GM18870 (cell line): Measurements from ENCODE around the gene BNC2.

Experiments used
- ATAC-seq: cut with Tn5 transposase; IDR thresholded peaks from one replicate; pipeline ENCODE4 v1.9.1; 2021; ENCODE audit warnings: moderate library complexity; ENCODE audit not compliant: unreplicated experiment

The BNC2 gene

DNA sequence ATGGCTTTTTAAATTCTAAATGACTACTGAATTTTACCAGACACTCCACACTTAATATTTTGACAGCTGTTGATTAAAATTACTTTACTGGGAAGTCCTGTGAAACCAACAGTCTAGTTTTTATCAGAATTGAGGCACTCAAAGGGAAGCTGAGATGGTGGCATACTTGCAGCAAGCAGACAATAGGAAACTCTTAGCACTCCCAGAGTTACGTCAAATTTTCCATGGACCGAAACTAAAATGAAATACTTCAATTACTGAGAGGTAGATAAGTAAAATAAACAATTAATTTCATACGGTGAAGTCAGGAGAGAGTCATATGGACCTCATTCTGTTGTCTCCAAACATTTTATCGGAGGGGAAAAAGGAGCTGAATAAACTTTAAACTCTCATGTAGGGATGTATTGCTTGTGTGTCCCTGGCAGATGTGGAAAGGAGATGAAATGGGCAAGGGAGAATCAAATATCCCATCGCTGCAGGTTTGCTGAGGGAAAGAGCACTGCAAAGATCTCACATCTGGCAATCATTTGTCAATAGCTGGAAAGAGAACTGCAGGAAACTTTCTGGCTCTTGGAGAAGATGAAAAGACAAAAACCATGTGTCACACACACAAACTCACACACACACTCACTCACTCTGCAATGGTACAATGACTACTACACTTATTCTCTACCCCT lies 189.4 kb downstream of the BNC2 start:
- no peak for ATAC-seq

DNA sequence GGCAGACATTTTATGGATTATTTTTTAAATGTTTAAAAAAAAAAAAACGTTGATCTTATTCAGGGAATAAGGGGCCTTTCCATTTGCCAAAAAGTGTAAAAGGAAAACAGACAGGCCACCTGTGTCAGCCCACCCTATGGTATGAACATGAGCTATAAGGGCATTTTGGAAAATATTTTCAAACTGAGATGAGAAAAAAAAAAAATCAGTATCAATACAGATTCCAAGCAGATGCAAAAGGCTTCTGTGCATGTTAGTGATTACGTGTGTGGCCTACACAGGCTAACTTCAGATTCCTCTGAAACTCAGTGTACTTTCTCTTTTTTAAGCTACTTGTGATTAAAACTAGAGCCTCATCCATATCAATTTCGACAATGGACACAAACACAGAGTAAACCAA lies 189.9 kb downstream of the BNC2 start:
- no peak for ATAC-seq

DNA sequence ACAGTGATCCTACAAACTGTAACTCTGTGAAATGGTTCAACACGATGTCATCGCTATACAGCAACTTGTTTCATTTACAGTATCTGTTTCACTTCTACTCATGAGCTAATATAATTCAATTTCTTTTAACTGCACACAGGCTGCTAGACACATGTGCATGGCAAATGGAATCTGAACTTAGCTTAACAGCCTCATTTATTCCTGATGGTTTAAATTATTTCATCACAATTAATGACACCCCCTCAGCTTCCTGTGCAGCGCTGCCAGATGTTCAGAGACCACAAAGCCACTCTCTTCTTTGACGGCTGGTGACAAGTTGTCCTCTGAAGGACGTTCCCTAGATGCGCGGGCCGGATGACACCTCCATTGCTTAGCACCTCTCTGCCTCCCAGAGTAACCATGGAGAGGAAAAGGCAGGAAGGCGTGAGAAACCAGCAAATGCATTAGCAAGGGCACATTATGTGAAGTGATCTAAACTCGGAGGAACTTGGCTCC lies 191.1 kb downstream of the BNC2 start:
- no peak for ATAC-seq

DNA sequence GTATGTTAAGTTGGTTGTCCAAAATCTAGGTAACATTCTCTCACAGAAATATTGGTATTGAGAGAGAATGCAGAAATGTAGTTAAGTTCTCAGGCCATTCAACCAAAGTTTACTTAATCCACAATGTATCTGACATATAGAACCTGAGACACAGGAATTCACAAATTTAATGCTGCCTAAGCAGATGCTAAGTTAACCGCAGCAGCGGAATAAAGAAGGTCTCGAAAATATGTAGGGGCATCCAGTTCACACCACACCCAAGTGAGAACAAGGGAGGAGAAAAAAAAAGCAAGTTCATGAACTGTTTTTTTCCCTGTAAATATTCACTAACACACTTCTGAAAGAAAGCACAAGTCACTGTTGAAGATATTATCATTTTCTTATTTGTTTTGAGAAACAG lies 194.0 kb downstream of the BNC2 start:
- ATAC-seq = no peak

DNA sequence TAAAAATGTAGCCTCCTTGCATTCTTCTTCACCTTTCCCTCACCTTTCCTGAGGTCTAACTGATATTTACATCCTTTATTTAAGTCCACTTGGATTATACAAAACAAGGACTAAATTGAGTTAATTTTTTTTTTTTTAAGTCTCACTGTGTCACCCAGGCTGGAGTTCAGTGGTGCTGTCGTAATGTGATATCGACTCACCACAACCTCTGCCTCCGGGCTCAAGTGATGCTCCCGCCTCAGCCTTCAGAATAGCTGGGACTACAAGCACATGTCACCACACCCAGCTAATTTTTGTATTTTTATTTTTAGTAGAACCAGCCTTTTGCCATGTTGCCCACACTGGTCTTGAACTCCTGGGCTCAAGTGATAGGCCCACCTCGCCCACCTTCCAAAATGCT lies 195.3 kb downstream of the BNC2 start:
- ATAC-seq = no peak

DNA sequence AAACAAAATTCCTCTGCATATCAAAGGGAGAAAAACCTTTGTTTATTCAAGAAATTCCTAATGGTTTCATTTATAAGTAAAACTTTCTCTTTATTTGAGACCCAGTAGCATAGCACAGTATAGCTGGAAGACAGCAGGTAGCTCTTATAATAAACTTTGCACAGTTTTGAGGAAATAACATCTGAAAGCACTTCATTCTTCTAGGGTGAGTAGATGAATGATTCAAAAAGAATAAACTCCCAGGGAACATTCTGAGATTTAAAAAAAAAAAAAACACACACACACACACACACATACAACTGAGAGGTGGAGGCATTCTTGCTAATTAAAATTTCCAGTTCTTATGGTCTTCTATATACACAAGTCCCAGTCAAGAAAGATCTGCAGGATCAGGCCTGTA lies 197.3 kb downstream of the BNC2 start:
- no peak for ATAC-seq

DNA sequence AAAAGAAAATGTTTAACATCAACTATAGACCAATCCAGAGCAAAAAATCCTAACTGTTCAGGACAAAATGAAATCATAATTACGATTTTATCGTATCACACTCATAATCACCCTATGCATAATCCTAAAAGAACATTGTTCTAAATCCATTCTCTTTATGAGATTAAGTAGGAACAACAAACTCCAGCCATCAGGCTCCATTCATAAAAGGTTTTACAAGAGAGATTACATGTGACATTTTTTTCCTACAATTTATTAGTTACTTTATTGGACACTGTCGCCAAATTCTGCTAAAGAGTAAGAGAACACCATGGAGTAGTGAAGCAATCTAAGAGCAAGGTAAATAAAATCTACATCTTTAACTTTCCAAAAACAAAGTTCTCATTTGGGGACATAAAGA lies 198.0 kb downstream of the BNC2 start:
- ATAC-seq = no peak

DNA sequence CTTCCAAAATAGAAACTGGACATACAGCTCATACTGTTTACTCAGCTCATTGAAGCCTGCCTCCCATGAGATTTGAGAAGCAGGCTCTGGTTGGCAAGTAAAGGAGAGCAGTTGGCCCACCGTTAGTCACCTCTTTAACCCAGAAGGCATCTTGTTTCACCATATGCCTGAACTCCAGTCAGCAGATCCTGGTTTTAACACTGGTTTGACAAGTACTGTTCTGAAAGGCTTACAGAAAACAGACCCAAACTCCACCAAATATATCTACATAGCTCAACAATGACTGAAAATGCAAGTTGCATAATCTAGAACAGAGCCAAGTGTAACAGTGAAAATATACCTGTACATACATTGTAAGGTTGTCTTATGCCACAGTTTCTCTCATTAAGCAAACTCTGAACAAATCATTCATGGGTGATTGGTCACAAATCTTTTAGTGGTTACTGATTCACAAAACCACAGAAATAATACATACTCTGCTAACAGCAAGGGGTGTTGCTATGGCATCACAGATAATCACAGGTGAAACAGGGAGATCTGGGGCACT lies 198.8 kb downstream of the BNC2 start:
- no peak for ATAC-seq

DNA sequence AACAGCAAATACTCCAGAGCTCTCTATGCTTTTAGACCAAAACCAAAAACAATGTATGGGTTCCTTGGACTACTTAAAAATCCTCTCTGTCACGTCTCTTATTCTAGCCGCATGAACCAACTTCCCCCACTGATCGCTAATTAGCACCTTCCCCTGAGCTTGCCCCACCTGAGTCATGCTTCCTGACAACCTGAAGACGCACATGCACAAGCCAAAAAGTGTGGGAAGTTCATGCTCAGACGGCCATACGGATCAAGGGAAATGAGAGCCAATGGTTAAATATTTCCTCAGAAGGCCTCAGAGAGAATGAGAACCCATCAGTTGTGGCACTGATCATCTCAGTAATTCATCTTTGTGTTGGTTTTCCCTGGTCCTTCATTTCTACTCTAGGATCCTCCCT lies 199.7 kb downstream of the BNC2 start:
- ATAC-seq = no peak

DNA sequence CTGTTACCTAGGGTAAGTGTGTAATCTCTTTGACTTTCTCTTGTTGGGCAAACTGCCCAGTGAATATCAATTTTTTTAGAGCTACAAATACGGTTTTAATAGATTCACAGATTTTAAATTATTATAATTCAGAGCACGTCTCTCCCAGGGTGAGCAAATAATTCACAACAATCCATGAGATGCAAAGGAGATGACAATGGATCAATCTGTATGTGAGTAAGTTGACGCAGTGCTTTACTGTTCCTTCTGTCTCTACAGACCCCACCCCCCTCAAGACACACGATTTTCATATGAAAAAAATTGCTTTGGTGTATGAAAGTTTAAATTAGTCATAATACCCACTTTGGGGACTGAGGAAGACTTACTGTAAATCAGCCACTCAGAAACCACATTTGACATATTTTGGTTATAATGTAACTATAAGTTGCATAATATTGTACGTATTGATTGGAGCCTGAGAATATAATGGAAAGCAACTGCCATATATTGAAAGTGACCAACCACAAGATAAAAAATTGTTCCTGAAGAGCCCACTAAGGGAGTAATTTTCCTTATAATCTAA lies 201.7 kb downstream of the BNC2 start:
- no peak for ATAC-seq

DNA sequence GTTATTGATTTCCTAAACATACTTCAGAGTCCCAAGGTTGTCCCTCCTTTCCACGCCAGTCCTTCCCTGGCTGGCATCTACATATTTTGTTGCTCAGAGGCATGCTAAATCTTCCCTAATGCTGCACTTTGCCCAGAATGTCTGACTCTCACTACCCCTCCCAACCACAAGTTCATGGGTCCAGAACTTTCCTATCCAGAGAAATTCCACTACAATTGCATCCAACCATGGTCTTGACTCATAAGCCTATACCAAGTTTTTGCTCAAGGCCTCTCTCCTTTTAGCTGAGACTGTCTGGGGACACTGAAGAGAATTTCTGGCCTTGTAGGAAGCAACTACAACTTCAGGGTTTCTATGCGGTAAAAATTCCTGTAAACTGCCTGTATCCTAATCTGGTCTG lies 206.3 kb downstream of the BNC2 start:
- no peak for ATAC-seq

DNA sequence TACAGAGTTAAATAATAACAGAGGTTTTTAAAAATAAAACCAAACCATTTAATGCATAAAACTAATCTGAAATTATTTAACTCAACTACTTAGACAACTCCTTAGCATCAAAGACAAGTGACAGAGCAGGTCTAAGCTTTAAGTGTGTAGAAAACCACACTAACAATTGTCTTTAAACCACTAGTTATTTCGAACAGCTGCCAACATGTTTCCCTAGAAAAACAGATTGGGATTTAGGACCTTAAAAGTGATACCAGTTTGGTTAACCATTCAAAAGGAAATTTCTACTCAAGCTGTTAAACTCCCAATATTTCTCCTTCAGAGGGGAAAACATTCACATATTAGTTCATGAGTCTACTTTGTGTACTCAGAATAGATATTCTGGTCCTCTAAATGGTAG lies 208.7 kb downstream of the BNC2 start:
- ATAC-seq = no peak

DNA sequence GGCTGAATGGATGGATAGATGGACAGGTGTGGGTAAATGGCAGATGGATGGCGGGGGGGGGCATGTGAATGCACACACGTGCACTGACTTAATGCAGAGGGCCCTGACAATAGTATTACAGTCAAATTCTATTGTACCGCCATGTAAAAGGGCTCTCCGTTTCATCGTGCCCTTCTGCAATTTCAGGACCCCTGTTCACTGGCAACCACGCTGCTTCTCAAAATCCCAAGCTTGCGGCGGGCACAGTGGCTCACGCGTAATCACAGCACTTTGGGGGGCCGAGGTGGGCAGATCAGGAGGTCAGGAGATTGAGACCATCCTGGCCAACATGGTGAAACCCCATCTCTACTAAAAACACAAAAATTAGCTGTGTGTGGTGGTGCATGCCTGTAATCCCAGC lies 211.4 kb downstream of the BNC2 start:
- ATAC-seq = no peak

DNA sequence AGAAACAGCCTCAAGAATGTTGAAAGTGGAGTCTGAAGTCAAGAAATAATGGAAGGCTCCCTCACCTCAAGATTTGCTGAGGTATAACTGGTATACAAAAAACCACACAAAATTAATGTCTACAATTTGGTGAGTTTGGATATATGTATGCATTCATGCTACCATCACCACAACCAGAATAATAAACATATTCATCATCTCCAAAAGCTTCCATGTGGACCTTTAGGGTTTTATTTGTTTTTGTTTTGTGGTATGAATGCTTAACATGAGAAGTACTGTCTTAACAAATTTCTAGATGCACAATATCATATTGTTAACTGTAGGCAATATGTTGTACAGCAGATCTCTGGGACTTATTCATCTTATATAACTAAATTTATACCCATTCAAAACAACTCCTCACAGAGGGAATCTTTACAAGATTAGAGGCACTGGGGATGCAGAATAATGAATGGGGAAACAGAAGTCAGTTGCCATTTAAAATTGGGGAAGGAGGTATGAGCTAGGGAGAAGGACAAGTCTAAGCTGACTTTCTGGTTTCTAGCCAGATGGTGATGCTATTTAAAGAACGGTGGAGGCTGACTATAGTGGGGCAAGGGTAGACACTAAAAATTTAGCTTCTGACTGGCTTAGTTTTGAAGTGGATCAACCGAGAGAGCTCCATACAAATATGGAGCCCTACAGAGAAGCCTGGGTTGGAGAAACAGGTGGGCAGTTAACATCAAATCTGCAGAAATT lies 213.9 kb downstream of the BNC2 start:
- ATAC-seq = no peak

DNA sequence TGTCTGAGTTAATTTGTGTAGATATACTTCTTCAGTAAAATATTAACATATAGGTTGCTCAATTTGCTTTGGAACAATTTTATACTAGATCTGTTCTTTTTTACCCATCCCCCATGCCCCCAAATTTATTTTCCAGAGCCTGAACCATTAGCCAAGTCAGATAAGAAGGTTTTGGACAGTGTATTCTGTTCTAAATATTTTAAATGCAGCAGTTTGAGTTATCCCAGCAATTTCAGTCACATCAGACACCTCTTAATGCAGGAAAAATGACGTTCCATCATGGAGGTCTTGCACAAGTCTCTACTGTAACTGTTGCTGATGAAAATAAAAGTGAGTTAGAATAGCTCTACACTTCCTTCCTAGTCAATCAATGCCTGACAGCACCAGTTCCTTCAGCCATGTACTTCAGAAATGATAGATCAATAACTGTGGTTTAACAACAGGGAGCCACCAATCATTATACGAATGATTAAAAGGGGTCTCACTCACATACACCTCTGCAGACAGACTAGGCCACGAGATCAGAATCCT lies 215.8 kb downstream of the BNC2 start:
- no peak for ATAC-seq

DNA sequence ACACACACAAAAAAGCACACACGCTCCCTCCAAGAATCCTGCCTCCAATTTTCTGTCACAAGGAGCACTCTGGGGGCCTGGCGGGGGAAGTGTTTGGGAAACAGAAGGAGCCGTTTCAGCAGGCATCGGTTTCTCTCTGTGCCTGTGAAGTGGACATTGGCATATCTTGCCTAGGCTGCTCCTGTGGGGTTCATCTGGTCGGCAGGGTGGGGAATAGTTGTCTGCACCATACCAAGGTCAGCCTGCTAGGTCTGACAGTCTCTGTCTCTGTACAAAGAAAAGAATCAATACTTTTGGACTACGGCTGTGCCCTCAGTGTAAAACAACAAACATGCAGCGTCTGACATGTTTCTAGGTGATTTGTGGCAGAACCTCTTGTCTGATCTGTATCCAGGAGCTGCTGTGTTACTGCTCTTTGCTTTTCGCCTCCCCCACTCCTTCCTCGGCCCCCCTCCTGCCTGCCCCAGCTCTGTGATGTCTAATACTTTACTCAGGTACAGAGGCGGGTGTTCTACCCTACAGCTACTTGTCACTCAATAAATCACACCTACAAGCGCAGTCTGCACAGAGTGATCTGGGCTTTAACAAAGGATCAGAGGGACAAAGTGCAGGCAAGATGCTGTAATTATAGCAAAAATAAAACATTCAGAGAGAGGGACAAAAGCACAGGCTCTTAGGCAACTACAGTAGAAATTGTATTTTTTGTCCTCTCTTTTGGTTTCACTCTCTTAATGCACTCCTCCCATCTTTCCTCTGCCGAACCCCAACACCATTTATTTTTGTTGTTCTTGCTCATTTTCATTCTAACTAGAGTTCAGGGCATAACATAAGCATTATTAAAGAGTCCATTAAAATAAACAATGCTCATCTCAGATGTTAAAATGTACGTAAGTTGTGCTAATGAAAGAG lies 216.7 kb downstream of the BNC2 start:
- no peak for ATAC-seq

DNA sequence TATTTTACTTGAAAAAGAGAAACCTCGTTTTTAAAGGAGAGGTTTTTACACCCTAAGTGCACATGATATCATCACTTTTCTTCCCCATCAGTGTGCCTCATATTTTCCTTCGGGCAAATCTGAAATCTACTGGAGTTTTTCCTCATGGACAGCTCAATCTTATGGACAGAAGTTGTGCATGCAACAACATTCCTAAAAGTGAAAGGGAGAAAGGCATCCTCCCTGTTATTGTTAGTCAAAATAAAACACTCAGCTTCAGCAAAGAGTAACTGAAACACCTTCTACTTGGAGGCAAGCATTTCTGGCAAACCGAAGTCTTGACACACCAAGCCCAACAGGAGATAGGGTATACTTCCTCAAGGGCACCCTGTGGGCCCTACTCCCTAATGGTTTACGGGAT lies 217.9 kb downstream of the BNC2 start:
- no peak for ATAC-seq

DNA sequence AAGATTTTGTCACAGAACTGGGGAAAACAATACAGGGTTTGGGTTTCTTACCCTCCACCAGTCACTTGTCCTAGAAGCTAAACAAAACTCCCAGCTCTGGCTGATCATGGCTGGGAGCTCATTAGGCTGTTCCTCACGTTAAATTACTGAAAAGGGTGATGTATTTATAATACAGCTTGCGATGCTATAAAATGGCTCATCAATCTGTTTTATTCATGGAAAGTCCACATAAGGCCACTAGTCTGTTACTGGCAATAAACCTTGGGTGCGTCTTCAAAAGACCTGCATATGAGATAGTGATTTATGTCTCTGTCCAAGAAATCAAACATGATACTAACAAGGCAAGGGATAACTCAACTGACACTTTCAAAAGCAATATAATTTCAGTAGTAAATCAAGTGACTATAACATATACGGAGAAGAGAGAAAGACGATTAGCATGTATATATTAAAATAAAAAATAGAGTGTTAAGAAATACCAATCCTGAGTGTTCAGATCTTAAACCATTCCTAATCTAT lies 219.0 kb downstream of the BNC2 start:
- ATAC-seq = no peak

DNA sequence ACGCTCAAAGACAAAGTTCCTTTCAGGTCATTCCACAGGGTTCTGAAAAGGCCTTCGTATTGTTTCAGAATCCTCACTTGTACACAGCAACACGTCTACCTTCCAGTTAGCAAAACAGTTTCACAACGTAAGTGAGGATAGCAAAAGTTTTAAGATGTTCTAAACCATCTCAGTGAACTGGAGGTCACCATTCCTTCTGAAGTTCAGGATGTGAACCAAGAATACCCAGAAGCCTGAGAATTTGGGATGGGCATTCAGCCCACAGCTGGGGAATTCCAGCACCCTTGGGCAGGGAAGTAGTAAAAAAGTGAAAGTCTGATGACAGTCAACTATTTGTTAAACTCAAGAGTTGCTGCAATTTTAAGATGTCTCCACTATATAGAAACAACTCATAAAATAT lies 224.5 kb downstream of the BNC2 start:
- no peak for ATAC-seq

DNA sequence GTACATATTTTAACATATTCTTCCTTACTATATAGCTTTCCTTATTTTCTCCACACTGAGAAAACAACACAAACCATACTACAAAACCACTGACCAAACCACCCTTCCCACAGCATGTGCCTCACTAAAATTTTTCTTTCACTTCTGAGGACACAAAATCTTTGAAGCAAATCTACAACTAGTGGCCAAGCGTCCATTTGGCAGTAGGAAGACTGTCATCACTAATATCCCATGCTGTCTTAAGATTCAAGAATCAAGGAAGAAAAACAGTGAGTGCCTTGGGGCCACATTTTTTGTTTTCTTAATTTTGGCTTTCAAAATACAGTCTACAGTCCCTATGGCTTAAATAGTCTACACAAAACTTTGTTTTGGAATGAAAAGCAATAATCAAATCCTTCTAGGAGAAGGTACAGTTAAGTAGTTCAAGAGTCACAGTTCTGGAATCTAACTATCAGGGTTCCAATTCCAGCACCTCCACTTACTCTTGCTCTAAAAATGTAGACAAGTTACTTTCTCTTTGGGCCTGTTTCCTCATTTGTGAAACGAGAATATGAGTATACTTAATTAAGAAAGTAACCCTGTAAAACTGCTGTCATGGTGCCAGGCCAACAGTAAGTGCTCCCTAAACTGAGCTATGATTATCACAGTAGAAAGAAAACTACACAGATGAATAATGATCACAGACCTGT lies 227.9 kb downstream of the BNC2 start:
- no peak for ATAC-seq
